ENCODE data around the gene DCAF4. TPM values are rescaled to one million over a fixed set of nuclear protein-coding genes. Genes with fewer than 3 reads are reported as not detected.
A peak's percentile ranks its signal among the peaks of the same experiment; 100 is the strongest.

Gene DCAF4
- total RNA-seq, 1 donor from 2014 or later = 9.5 TPM

DNA sequence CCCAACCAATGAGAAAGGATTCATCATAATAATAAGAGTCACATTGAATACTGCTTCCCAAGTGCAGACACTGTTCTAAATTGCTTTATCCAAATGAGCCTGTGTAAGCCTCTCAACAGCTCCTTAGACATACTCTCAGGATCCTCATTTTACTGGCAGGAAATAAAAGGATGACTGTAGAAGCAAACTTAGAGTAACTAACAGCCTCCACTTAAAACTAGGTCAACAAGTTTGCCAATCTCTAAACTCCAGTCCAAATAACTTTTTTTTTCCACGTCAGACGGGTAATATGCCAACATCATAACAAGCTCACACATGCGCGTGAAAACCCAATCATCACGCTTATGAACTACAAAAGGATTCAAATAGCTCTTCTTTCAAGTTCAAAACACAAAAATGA lies 17.1 kb upstream of the DCAF4 start:
- no peaks in the 10 kb centered on the region for H3K36me3 Mint-ChIP-seq (ENCODE audit: low read depth)
- no peak overlapping the region for H3K4me3 Mint-ChIP-seq
- H3K27me3 Mint-ChIP-seq (ENCODE audit: low read depth) = peaks cover 18% of the 10 kb centered on the region
- DNase-seq (ENCODE audit: low read depth, low spot score) = no peak
- no peaks in the 10 kb centered on the region for H3K4me1 Mint-ChIP-seq
- TF ChIP-seq CTCF (conservative IDR thresholded peaks at IDR 0.05) = no peak
- H3K9me3 Mint-ChIP-seq = no peaks in the 10 kb centered on the region
- H3K27ac Mint-ChIP-seq (ENCODE audit: unreplicated experiment) = no peak overlapping the region

DNA sequence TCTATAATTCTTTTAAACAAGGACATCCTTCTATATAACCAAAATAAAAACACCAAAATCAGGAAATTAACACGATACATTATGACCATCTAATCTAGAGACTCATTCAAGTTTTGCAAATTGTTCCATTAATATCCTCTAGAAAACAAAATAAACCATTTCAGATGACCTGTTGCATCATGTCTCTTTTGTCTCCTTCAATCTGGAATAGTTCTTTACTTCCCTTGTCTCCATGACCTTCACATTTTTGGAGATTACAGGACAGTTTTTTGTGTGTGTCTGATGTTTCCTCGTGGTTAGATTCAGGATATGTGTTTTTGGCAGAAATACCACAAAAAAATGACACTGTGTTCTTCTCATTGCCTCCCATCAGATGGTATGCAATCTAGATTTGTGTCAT lies 12.5 kb upstream of the DCAF4 start:
- Mint-ChIP-seq H3K27me3 (ENCODE audit: low read depth) (peaks cover 5% of the 10 kb centered on the region), H3K36me3 (ENCODE audit: low read depth) (no peaks in the 10 kb centered on the region), H3K4me3 (no peak overlapping the region), H3K9me3 (no peaks in the 10 kb centered on the region), H3K4me1 (peaks cover under 1% of the 10 kb centered on the region), H3K27ac (ENCODE audit: unreplicated experiment) (no peak overlapping the region)
- DNase-seq (ENCODE audit: low read depth, low spot score) = no peak
- TF ChIP-seq CTCF (conservative IDR thresholded peaks at IDR 0.05) = no peak

- peaks cover 4% of the 10 kb centered on the region for H3K4me1 Mint-ChIP-seq
- H3K9me3 Mint-ChIP-seq = no peaks in the 10 kb centered on the region
- no peak overlapping the region for H3K27ac Mint-ChIP-seq (ENCODE audit: unreplicated experiment)
- H3K4me3 Mint-ChIP-seq = no peak overlapping the region
- H3K36me3 Mint-ChIP-seq (ENCODE audit: low read depth) = no peaks in the 10 kb centered on the region
- DNase-seq (ENCODE audit: low read depth, low spot score) = no peak
- peaks cover 23% of the 10 kb centered on the region for H3K27me3 Mint-ChIP-seq (ENCODE audit: low read depth)
- no peak for TF ChIP-seq CTCF (conservative IDR thresholded peaks at IDR 0.05)
Measured at GRCh38 chr14:72916174-72916573, 10.1 kb upstream of the DCAF4 start.

DNA sequence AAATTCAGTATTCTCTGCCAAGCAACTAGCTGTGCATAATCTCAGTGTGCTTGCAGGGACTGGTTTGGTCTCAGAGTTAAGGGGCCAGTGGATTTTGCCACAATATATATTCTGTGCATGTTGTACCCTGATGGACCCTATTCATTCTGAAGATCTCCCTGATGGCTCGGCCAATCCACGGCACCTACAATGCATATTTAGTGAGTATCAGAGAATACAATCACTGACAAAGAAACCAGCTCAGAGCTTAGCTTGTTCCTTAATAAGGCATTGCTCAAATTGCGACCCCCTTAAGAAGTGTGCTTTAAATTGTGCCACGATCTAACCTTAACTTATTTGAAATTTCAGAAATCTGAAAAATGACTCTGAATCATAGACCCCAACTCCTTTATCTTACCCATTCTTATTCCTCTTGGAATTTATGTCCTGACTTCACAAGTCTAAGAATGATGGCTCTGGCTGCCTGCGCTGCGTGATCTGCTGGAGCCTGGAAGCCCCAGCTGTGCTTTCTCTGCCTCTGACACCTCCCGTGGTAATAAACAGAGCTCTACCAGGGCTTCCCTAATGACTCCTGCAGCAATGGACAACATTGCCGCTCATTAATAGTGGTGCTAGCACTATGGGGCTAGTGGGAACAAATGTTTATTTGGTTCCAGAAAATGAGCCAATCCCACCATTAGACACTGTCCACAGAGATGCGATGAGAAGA lies 9.0 kb upstream of the DCAF4 start:
- no peak for TF ChIP-seq CTCF (conservative IDR thresholded peaks at IDR 0.05)
- no peaks in the 10 kb centered on the region for H3K36me3 Mint-ChIP-seq (ENCODE audit: low read depth)
- no peaks in the 10 kb centered on the region for H3K9me3 Mint-ChIP-seq
- H3K27me3 Mint-ChIP-seq (ENCODE audit: low read depth) = peaks cover 27% of the 10 kb centered on the region
- H3K4me3 Mint-ChIP-seq = no peak overlapping the region
- H3K27ac Mint-ChIP-seq (ENCODE audit: unreplicated experiment) = no peak overlapping the region
- peaks cover 4% of the 10 kb centered on the region for H3K4me1 Mint-ChIP-seq
- DNase-seq (ENCODE audit: low read depth, low spot score) = no peak

GRCh38 chr14:72920008-72920407 lies 6.3 kb upstream of the DCAF4 start:
- Mint-ChIP-seq H3K9me3 (no peaks in the 10 kb centered on the region), H3K27ac (ENCODE audit: unreplicated experiment) (no peak overlapping the region), H3K27me3 (ENCODE audit: low read depth) (peaks cover 33% of the 10 kb centered on the region), H3K4me1 (peaks cover 4% of the 10 kb centered on the region), H3K4me3 (no peak overlapping the region), H3K36me3 (ENCODE audit: low read depth) (no peaks in the 10 kb centered on the region)
- DNase-seq (ENCODE audit: low read depth, low spot score) = no peak
- TF ChIP-seq CTCF (conservative IDR thresholded peaks at IDR 0.05) = peak; percentile 31

All from neural crest cell (in vitro differentiated cells).